GM12878 (cell line): ENCODE results near the gene ANKS4B.

Experiments used
- EZH2 ChIP-seq: IDR thresholded peaks from 2 replicates; pipeline ENCODE4 v1.6.1; 2012; ENCODE audit warnings: low read depth, mild to moderate bottlenecking, control low read depth, inconsistent platforms, low read length, borderline replicate concordance; ENCODE audit not compliant: control insufficient read depth
- RAD51 ChIP-seq: fragments of 450-650 bp; IDR thresholded peaks from 2 replicates; pipeline ENCODE4 v1.6.1; 2016; ENCODE audit warnings: moderate library complexity, mild to moderate bottlenecking, inconsistent platforms
- TF ChIP-seq, protein P1 (sequence below), 3 experiments: IDR thresholded peaks in 2 of 3; conservative IDR thresholded peaks in 1 of 3; 2 replicates each; pipeline ENCODE4 v1.5.1; 2011; ENCODE audit warnings: low read depth in 3 of 3, low read length in 3 of 3, mild to moderate bottlenecking in 3 of 3, control low read depth in 2 of 3, moderate library complexity in 2 of 3, inconsistent platforms in 1 of 3, mixed read lengths in 1 of 3; ENCODE audit not compliant: control insufficient read depth in 2 of 3, insufficient read depth in 1 of 3; ENCODE audit errors: extremely low read depth in 1 of 3

GRCh38 chr16:21301895-21302291 is 68.4 kb downstream of the ANKS4B start:
- TF ChIP-seq EZH2, result no peak
- TF ChIP-seq RAD51, result no peak
- TF ChIP-seq, protein P1, sequence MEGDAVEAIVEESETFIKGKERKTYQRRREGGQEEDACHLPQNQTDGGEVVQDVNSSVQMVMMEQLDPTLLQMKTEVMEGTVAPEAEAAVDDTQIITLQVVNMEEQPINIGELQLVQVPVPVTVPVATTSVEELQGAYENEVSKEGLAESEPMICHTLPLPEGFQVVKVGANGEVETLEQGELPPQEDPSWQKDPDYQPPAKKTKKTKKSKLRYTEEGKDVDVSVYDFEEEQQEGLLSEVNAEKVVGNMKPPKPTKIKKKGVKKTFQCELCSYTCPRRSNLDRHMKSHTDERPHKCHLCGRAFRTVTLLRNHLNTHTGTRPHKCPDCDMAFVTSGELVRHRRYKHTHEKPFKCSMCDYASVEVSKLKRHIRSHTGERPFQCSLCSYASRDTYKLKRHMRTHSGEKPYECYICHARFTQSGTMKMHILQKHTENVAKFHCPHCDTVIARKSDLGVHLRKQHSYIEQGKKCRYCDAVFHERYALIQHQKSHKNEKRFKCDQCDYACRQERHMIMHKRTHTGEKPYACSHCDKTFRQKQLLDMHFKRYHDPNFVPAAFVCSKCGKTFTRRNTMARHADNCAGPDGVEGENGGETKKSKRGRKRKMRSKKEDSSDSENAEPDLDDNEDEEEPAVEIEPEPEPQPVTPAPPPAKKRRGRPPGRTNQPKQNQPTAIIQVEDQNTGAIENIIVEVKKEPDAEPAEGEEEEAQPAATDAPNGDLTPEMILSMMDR (IDR thresholded peaks at IDR 0.05 in 2 of 3, conservative IDR thresholded peaks at IDR 0.05 in 1 of 3; ENCODE audit: control insufficient read depth in 2 of 3, extremely low read depth in 1 of 3, insufficient read depth in 1 of 3, low read depth in 3 of 3, low read length in 3 of 3), result no peak
